Esophagus muscularis mucosa (tissue), 3 donors: ENCODE data around the gene OR51B2.

ENCODE experiments used
- CTCF ChIP-seq, 3 experiments: fragments of 200-600 bp in 2 of 3; fragments of 450-650 bp in 1 of 3; sonication (generic) in 2 of 3; IDR thresholded peaks; one replicate each; pipeline ENCODE4 v1.5.1; 2017 to 2019; ENCODE audit warnings: antibody characterized with exemption in 3 of 3, mild to moderate bottlenecking in 2 of 3, moderate library complexity in 1 of 3
- POLR2AphosphoS5 ChIP-seq, 2 donors: sonication (generic); formaldehyde crosslinking; IDR thresholded peaks; one replicate each; pipeline ENCODE4 v1.6.1; 2017; ENCODE audit warnings: antibody characterized with exemption in 2 of 2

- TF ChIP-seq CTCF (IDR thresholded peaks at IDR 0.05) (no peak), POLR2AphosphoS5 (IDR thresholded peaks at IDR 0.05) (no peak)
These were observed 34.0 kb downstream of the OR51B2 start for GRCh38 chr11:5290106-5290505.
